ENCODE results near the gene SF1. TPM values are rescaled to one million over a fixed set of nuclear protein-coding genes. Genes with fewer than 3 reads are reported as not detected.

SF1 gene
- polyA plus RNA-seq, 1 of the 3 experiments (the other 2 are of a cell fraction): 66.3 TPM

- Histone ChIP-seq H3F3A (replicated peaks; ENCODE audit: insufficient read depth) (peaks cover 22% of the 10 kb centered on the region), H3K9ac (no peak overlapping the region)
These were observed 27.2 kb downstream of the SF1 start for GRCh38 chr11:64751136-64751535.

GRCh38 chr11:64750361-64751054, 27.8 kb downstream of the SF1 start:
- no peak overlapping the region for H3K9ac ChIP-seq
- ChIA-PET CTCF (interaction anchor here (1.3 to 2.0 kb wide), 2 partner anchors 8 to 14 kb away, joined by 3 to 5 read pairs; no protein-coding TSS in a partner anchor), POLR2A (no interaction called here)
- H3K27me3 ChIP-seq (ENCODE audit: insufficient read depth): no peaks in the 10 kb centered on the region
- no peaks in the 10 kb centered on the region for H3K79me2 ChIP-seq (ENCODE audit: insufficient read depth)
- H2AFZ ChIP-seq (ENCODE audit: low read depth): no peak overlapping the region
- WGBS (ENCODE audit: low lambda C conversion rate): 89% methylated on average over 13 of the region's 13 CpGs
- no peak overlapping the region for H3K27ac ChIP-seq (ENCODE audit: low read depth in 2 of 2, low read length in 1 of 2)
- no peak overlapping the region for H3K4me3 ChIP-seq (ENCODE audit: low read depth in 2 of 2, low read length in 1 of 2)
- no peak for DNase-seq
- no peaks in the 10 kb centered on the region for H3K36me3 ChIP-seq (replicated peaks in 1 of 2; ENCODE audit: control insufficient read depth in 1 of 2, insufficient read depth in 2 of 2, low read length in 1 of 2)
- H3F3A ChIP-seq (replicated peaks; ENCODE audit: insufficient read depth): peaks cover 22% of the 10 kb centered on the region
- H3K9me3 ChIP-seq: no peaks in the 10 kb centered on the region
- TF ChIP-seq MXI1 (IDR thresholded peaks at IDR 0.05; ENCODE audit: low read depth, low read length): no peak
- no peak for TF ChIP-seq RFX5 (IDR thresholded peaks at IDR 0.05; ENCODE audit: low read length)
- no peak for TF ChIP-seq EZH2phosphoT487 (IDR thresholded peaks at IDR 0.05; ENCODE audit: borderline replicate concordance, low read depth)
- TF ChIP-seq YY1 (IDR thresholded peaks at IDR 0.05; ENCODE audit: low read depth): no peak
- no peak for TF ChIP-seq GATA2 (CRISPR knock-in tag; IDR thresholded peaks at IDR 0.05)
- no peak for TF ChIP-seq TAF1 (IDR thresholded peaks at IDR 0.05; ENCODE audit: borderline replicate concordance, low read depth, low read length)
- no peak for TF ChIP-seq CHD2 (IDR thresholded peaks at IDR 0.05; ENCODE audit: low read length, partially characterized antibody)
- no peak for TF ChIP-seq JUND (IDR thresholded peaks at IDR 0.05)
- no peak for TF ChIP-seq REST (IDR thresholded peaks at IDR 0.05; ENCODE audit: low read depth, low read length)
- TF ChIP-seq, protein P1, sequence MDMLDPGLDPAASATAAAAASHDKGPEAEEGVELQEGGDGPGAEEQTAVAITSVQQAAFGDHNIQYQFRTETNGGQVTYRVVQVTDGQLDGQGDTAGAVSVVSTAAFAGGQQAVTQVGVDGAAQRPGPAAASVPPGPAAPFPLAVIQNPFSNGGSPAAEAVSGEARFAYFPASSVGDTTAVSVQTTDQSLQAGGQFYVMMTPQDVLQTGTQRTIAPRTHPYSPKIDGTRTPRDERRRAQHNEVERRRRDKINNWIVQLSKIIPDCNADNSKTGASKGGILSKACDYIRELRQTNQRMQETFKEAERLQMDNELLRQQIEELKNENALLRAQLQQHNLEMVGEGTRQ (IDR thresholded peaks at IDR 0.05; ENCODE audit: borderline replicate concordance, low read depth, low read length): no peak
- no peak for TF ChIP-seq ZBTB33 (IDR thresholded peaks at IDR 0.05; ENCODE audit: borderline replicate concordance, low read depth)
- no peak for TF ChIP-seq TCF12 (IDR thresholded peaks at IDR 0.05)
- no peak for TF ChIP-seq RAD21 (IDR thresholded peaks at IDR 0.05; ENCODE audit: low read length)
- TF ChIP-seq EP300 (IDR thresholded peaks at IDR 0.05; ENCODE audit: borderline replicate concordance in 1 of 2, low read depth in 1 of 2, low read length in 1 of 2): no peak
- TF ChIP-seq SMC3 (IDR thresholded peaks at IDR 0.05; ENCODE audit: low read depth, low read length): no peak
- no peaks in the 10 kb centered on the region for H3K9me2 ChIP-seq
- peaks cover under 1 to 2% of the 10 kb centered on the region in 2 experiments; a peak in 1 of 4 replicates for H3K4me1 ChIP-seq (ENCODE audit: control insufficient read depth in 1 of 2, insufficient read depth in 2 of 2, low read depth in 1 of 2, low read length in 1 of 2)
- H4K20me1 ChIP-seq (ENCODE audit: insufficient read depth): peaks cover 2% of the 10 kb centered on the region; the same call in 1 of the 2 replicates
- no peak overlapping the region for H3K4me2 ChIP-seq

More at GRCh38 chr11:64751136-64751535, 27.2 kb downstream of the SF1 start:
- H3K4me3 ChIP-seq (ENCODE audit: low read depth in 2 of 2, low read length in 1 of 2): no peak overlapping the region
- no peak overlapping the region for H2AFZ ChIP-seq (ENCODE audit: low read depth)
- H3K9me3 ChIP-seq: no peaks in the 10 kb centered on the region
- no peak for DNase-seq
- no peak for TF ChIP-seq RAD21 (IDR thresholded peaks at IDR 0.05; ENCODE audit: low read length)
- no peak for TF ChIP-seq NFIC (IDR thresholded peaks at IDR 0.05; ENCODE audit: borderline replicate concordance)
- no peak for TF ChIP-seq SIN3A (IDR thresholded peaks at IDR 0.05; ENCODE audit: borderline replicate concordance, low read depth, low read length)
- no peaks in the 10 kb centered on the region for H3K27me3 ChIP-seq (ENCODE audit: insufficient read depth)
- no peaks in the 10 kb centered on the region for H3K36me3 ChIP-seq (replicated peaks in 1 of 2; ENCODE audit: control insufficient read depth in 1 of 2, insufficient read depth in 2 of 2, low read length in 1 of 2)
- peaks cover 2% of the 10 kb centered on the region; the same call in 1 of the 2 replicates for H4K20me1 ChIP-seq (ENCODE audit: insufficient read depth)
- peaks cover 0 to under 1% of the 10 kb centered on the region in 2 experiments; a peak in 1 of 4 replicates for H3K4me1 ChIP-seq (ENCODE audit: control insufficient read depth in 1 of 2, insufficient read depth in 2 of 2, low read depth in 1 of 2, low read length in 1 of 2)
- CTCF ChIA-PET: interaction anchor here (1.3 to 3.4 kb wide), 3 partner anchors 9 to 17 kb away, joined by 3 to 15 read pairs (median 5); no protein-coding TSS in a partner anchor
- H3K9me2 ChIP-seq: no peaks in the 10 kb centered on the region
- 90% methylated on average over 3 of the region's 9 CpGs for WGBS (ENCODE audit: low lambda C conversion rate)
- H3K79me2 ChIP-seq (ENCODE audit: insufficient read depth): no peaks in the 10 kb centered on the region
- no peak overlapping the region for H3K27ac ChIP-seq (ENCODE audit: low read depth in 2 of 2, low read length in 1 of 2)
- POLR2A ChIA-PET: no interaction called here
- H3K4me2 ChIP-seq: no peak overlapping the region

Measured in SK-N-SH (cell line).